Measurements from ENCODE around the gene TGFBR3L. TPM values are rescaled to one million over a fixed set of nuclear protein-coding genes. Genes with fewer than 3 reads are reported as not detected.
A peak's percentile ranks its signal among the peaks of the same experiment; 100 is the strongest.

The TGFBR3L gene
- total and polyA plus RNA-seq, 2 of the 13 experiments (the other 11 are each of a cell fraction or from before 2014, with no cell fraction given) = 0.20 to 1.0 TPM

GRCh38 chr19:7903244-7904073 is 11.2 kb upstream of the TGFBR3L start, which contains the start of gene MAP2K7 (continued):
- peak; percentile 94 for TF ChIP-seq RBFOX2 (IDR thresholded peaks at IDR 0.05; ENCODE audit: low read depth, low read length)
- TF ChIP-seq ZNF720 (CRISPR knock-in tag; IDR thresholded peaks at IDR 0.05) = no peak
- TF ChIP-seq ZNF446 (CRISPR knock-in tag; IDR thresholded peaks at IDR 0.05) = peak; percentile 29; the same call in 1 of the 2 replicates
- peak; percentile 47; the same call in 1 of the 2 replicates for TF ChIP-seq HMGXB3 (CRISPR knock-in tag; IDR thresholded peaks at IDR 0.05; ENCODE audit: borderline replicate concordance)
- TF ChIP-seq ZNF768 (CRISPR knock-in tag; IDR thresholded peaks at IDR 0.05) = peak; percentile 36; the same call in 1 of the 2 replicates
- peak; percentile 81; the same call in 1 of the 2 replicates for TF ChIP-seq ZNF879 (CRISPR knock-in tag; IDR thresholded peaks at IDR 0.05)
- TF ChIP-seq ZNF501 (CRISPR knock-in tag; IDR thresholded peaks at IDR 0.05) = peak; percentile 97
- no peak for TF ChIP-seq IRF1 (CRISPR knock-in tag; IDR thresholded peaks at IDR 0.05; ENCODE audit: low read depth)
- peak; percentile 65; the same call in 1 of the 2 replicates for TF ChIP-seq HNRNPL (IDR thresholded peaks at IDR 0.05; ENCODE audit: low read depth, low read length)
- TF ChIP-seq ZBTB34 (CRISPR knock-in tag; IDR thresholded peaks at IDR 0.05) = no peak
- no peak for TF ChIP-seq ZNF850 (CRISPR knock-in tag; conservative IDR thresholded peaks at IDR 0.05)
- TF ChIP-seq RFX5 (IDR thresholded peaks at IDR 0.05; ENCODE audit: low read depth, low read length) = no peak
- peak; percentile 81; the same call in 1 of the 2 replicates for TF ChIP-seq ARID2 (CRISPR knock-in tag; IDR thresholded peaks at IDR 0.05; ENCODE audit: borderline replicate concordance)
- no peak for TF ChIP-seq HIC2 (CRISPR knock-in tag; IDR thresholded peaks at IDR 0.05; ENCODE audit: low read depth)
- no peak for TF ChIP-seq ZNF292 (CRISPR knock-in tag; IDR thresholded peaks at IDR 0.05; ENCODE audit: borderline replicate concordance, low read depth)
- no peak; the same call in 1 of the 2 replicates for TF ChIP-seq ZNF235 (CRISPR knock-in tag; IDR thresholded peaks at IDR 0.05; ENCODE audit: borderline replicate concordance)
- no peak for TF ChIP-seq ZNF577 (CRISPR knock-in tag; IDR thresholded peaks at IDR 0.05; ENCODE audit: borderline replicate concordance, low read depth)
- peak; percentile 70; the same call in 1 of the 2 replicates for TF ChIP-seq FOXA3 (CRISPR knock-in tag; IDR thresholded peaks at IDR 0.05)
- TF ChIP-seq BHLHE40 (IDR thresholded peaks at IDR 0.05; ENCODE audit: low read length) = peak; percentile 82
- TF ChIP-seq POLR2AphosphoS5 (IDR thresholded peaks at IDR 0.05; ENCODE audit: low read depth, low read length) = peak; percentile 98

Measured in HepG2 (cell line).